GM12801 (cell line): ENCODE results near the gene CRKL.

Experiments
- TF ChIP-seq, protein P1 (sequence below): IDR thresholded peaks from one replicate; pipeline ENCODE4 v1.5.1; 2011; ENCODE audit warnings: control low read depth; ENCODE audit not compliant: insufficient read length; ENCODE audit errors: extremely low read depth

CRKL gene

DNA sequence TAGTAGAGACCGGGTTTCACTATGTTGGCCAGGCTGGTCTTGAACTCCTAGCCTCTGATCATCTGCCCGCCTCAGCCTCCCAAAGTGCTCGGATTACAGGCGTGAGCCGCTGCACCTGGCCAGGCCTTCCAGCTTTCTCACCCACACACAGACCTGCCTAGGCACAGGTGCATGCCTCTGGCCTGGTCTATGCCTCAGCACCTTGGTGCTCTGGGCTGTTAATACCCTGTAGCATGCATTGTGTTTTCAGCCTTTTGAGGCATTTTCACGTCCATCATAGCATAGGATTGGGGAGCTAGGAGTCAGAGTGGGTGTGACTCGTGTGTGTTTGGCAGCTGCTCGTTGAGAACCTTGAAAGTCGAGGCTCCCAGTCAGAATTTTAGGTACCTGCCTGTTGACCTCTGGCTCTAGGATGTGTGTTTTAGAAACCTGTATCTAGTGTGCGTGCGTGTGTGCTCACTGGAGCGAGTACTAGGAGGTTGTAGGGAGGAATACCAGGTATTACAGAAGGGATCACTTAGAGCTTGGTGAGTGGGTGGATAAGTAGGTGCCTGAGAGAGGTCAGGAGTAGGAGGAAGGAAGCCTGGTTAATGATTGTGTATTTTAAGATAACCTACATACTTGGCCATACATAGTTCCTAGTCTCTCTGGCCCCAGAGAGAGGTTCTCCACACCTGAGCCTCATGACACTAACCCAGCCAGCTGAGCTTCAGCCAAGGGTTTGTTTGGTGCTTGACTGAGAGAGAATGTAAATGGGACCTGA is 20.0 kb downstream of the CRKL start:
- TF ChIP-seq, protein P1, sequence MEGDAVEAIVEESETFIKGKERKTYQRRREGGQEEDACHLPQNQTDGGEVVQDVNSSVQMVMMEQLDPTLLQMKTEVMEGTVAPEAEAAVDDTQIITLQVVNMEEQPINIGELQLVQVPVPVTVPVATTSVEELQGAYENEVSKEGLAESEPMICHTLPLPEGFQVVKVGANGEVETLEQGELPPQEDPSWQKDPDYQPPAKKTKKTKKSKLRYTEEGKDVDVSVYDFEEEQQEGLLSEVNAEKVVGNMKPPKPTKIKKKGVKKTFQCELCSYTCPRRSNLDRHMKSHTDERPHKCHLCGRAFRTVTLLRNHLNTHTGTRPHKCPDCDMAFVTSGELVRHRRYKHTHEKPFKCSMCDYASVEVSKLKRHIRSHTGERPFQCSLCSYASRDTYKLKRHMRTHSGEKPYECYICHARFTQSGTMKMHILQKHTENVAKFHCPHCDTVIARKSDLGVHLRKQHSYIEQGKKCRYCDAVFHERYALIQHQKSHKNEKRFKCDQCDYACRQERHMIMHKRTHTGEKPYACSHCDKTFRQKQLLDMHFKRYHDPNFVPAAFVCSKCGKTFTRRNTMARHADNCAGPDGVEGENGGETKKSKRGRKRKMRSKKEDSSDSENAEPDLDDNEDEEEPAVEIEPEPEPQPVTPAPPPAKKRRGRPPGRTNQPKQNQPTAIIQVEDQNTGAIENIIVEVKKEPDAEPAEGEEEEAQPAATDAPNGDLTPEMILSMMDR = no peak

DNA sequence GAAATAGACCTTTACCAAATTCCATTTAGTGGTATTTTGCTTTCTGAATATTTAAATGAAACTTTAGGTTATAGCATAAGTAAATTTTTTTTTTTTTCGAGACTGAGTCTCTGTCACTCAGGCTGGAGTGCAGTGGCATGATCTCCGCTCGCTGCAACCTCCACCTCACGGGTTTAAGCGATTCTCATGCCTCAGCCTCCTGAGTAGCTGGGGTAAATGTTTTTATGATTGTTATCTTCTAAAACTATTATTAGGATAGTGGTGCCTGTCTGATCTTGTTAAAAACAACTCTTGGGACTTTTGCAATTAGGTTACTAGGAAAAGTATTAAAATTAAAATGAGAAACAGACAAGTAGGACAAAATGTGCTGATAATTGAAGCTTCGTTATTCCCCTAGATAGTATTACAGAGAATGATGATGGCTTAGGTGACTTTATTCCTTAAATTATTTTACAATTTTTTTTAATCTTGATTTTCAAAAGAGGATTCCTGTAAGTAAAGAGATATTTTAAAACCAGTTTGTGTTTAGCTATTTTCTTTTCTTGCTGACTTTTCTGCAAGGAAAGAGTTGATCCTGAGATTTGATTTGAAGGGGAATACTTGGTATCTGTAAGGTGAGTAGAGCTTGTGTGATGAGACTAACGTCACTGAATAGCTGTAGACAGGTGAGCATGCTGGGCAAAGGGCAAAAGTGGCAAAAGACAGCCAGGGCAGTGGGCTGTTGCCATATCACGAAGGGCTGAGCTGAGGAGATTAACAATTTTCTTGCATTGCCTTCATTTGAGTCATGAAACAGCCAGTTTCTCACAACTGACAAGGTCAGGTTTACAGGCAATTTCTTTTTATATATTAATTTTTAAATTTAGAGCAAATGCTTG is 20.8 kb downstream of the CRKL start:
- TF ChIP-seq, protein P1 = no peak

DNA sequence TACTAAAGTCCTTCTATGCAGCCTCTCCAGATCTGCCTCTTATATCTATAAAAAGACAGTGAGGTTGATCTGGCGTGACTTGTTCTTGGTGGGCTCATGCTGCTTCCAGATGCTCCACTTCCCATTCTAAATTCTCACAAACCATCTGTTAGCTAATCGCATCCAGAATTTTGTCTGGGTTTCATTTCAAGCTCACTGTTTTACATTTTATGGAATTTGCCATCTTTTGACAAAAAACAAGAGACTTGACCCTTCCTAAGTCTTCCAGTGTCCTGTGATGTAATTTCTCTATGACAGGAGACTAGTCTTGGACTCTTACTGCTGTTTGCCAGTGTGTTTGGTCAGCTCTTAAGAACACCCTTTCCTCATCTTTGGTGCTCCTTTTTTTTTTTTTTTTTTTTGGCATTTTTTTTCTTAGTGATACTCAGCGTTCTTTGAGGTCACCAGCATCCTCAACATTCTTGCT is 23.0 kb downstream of the CRKL start:
- TF ChIP-seq, protein P1 = no peak

DNA sequence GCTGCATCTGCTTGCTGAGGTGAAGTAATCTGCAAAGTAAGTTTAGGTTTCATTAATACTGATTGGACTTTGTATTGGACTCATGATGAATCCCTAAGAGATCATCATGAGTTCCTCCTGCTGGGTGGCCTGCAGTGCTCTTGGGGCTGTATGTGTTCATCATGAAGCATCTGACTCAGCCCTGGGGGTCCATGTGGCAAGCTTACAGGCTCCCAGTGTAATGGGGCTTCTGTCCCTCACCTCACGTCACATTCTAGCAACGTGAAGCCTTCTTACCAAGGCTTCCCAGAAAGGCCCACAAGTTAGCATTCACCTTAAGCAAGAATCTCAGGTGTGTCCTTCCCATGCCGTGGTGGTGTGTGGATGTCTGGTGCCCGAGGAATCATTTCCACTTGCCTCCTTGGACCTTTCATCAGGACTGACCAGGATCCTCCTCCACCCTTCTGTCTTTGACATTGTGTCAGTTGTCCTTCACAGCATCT is 23.7 kb downstream of the CRKL start:
- TF ChIP-seq, protein P1 = no peak

DNA sequence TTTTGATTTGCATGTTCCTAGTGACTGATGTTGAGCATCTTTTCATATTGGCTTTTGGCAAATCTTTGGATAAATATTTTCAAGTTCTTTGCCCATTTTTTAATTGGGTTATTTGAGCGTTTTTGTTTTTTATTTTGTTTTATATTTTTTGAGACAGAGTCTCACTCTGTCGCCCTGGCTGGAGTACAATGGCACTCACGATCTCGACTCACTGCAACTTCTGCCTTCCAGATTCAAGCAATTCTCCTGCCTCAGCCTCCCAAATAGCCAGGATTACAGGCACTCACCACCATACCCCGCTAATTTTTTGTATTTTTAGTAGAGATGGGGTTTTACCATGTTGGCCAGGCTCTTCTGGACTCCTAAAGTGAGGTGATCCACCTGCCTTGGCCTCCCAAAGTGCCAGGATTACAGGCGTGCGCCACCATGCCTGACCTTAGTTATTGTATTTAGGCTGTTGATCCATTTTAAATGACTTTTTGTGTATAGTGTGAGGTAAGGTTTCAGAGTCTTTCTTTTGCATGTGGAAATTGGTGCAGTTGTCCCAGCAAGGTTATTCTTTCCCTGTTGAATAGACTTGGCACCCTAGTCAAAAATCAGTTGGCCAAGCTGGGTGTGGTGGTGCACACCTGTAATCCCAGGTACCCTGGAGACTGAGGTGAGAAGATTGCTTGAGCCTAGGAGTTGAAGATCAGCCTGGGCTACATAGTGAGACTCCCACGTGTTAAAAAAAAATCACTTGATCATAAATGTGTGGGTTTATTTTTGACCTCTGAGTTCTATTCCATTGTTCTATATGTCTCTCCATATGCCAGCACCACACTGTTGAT is 26.1 kb downstream of the CRKL start:
- TF ChIP-seq, protein P1 = no peak

DNA sequence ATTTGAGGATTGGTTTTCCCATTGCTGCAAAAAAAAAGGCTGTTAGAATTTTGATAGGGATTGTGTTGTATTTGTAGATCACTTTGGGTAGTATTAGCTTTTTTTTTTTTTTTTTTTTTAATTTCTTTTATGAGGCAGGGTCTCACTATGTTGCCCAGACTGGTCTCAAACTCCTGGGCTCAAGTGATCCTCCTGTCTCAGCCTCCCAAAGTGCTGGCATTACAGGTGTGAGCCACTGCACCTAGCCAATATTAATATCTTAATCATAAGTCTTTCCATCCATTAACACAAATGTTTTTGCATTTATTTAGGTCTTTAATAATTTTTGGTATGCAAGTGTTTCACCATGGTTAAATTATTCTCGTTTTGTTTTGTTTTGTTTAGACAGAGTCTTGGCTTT is 26.8 kb downstream of the CRKL start:
- TF ChIP-seq, protein P1 = no peak

DNA sequence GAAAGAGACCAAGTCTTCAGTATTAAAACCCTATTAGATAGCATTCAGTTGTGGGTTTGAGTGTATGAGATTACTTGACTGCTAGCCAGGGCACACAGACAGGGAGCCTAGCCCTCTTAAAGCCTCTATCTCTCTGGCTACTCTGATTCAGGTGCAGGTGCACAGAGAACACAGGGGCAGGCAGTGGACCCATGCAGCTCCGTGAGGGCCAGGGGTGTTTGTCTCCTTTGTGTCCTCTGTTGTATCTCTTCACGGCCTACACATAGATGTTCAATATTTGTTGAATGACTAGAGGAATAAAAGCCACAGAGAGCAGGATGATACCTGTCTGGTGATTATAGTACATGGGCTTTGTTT is 28.3 kb downstream of the CRKL start:
- TF ChIP-seq, protein P1 = no peak
